K562 (cell line): ENCODE results near the gene KCNG4. TPM values are rescaled to one million over a fixed set of nuclear protein-coding genes. Genes with fewer than 3 reads are reported as not detected.

ENCODE experiments used
- ATAC-seq: fragments of 200-7000 bp; cut with Tn5 transposase; 3 replicates; pipeline ENCODE4 v1.9.1; 2020; ENCODE audit warnings: moderate library complexity
- BruUV-seq: library from RNA; stranded (reverse); fragments of 400-500 nt; replicated peaks from 2 replicates; lab custom pipeline; 2021; lab: Mats Ljungman, UMichigan
- CTCF ChIA-PET: fragments of 300-600 bp; formaldehyde crosslinking; extraction: SDS; loops from one replicate; lab custom pipeline; 2021; ENCODE audit warnings: low intra/inter-chr PET ratio; lab: Yijun Ruan, JAX
- POLR2A ChIA-PET: fragments of 300-600, 350-650 bp; sonication (Branson Sonifier 250); formaldehyde crosslinking; extraction: SDS; loops from one replicate; lab custom pipeline; 2021; ENCODE audit warnings: antibody characterized with exemption, inconsistent platforms; lab: Yijun Ruan, JAX
- DNase-seq, 4 experiments: peaks; one replicate each; pipeline versions ENCODE4 v3.0.0 to v3.0.0-alpha.2; 2011 to 2018; ENCODE audit warnings: low spot score in 3 of 4, mixed read lengths in 3 of 4; ENCODE audit errors: extremely low read depth in 1 of 4
- FAIRE-seq: peaks from 2 replicates; lab custom pipeline; 2011; peaks lifted over from hg19 to GRCh38; lab: Jason Lieb, UNC
- H2AFZ ChIP-seq: 2 replicates; pipeline ENCODE4 v1.6.0; 2011; ENCODE audit warnings: low read depth, low read length, control low read depth, inconsistent platforms
- H3K27ac ChIP-seq: fragments of 200-600 bp; 3 replicates; pipeline ENCODE4 v1.8.0; 2011; ENCODE audit warnings: low read depth, mild to moderate bottlenecking, control low read depth, inconsistent platforms, low read length, moderate library complexity, mixed read lengths; ENCODE audit errors: extremely low read depth
- H3K27me3 ChIP-seq, 2 experiments: fragments of 300-600 bp in 1 of 2; 2 replicates in 1 of 2; 3 replicates in 1 of 2; pipeline versions ENCODE4 v1.6.0 to v1.8.0; 2011; ENCODE audit warnings: inconsistent platforms in 2 of 2, low read length in 2 of 2, mild to moderate bottlenecking in 1 of 2, mixed read lengths in 1 of 2, moderate library complexity in 1 of 2; ENCODE audit not compliant: control insufficient read depth in 2 of 2, insufficient read depth in 2 of 2
- H3K36me3 ChIP-seq: fragments of 300-600 bp; 3 replicates; pipeline ENCODE4 v1.8.0; 2011; ENCODE audit warnings: mild to moderate bottlenecking, low read length, inconsistent platforms; ENCODE audit not compliant: control insufficient read depth, insufficient read depth
- H3K4me1 ChIP-seq, 2 experiments: fragments of 200-600 bp in 1 of 2; replicated peaks in 1 of 2; 2 replicates in 1 of 2; 3 replicates in 1 of 2; pipeline versions ENCODE4 v1.5.1 to v1.8.0; 2011; ENCODE audit warnings: inconsistent platforms in 2 of 2, low read length in 2 of 2, mild to moderate bottlenecking in 1 of 2, mixed read lengths in 1 of 2, moderate library complexity in 1 of 2; ENCODE audit not compliant: control insufficient read depth in 2 of 2, insufficient read depth in 2 of 2
- H3K4me2 ChIP-seq: 2 replicates; pipeline ENCODE4 v1.6.1; 2011; ENCODE audit warnings: low read length, control low read depth, inconsistent platforms, mixed read lengths; ENCODE audit not compliant: insufficient read depth
- H3K4me3 ChIP-seq: fragments of 200-600 bp; sonication (generic), shearing (Covaris generic); 2 replicates; pipeline ENCODE4 v1.5.1; 2016; ENCODE audit warnings: control low read depth, inconsistent platforms
- H3K79me2 ChIP-seq: fragments of 200-600 bp; 3 replicates; pipeline ENCODE4 v1.8.0; 2011; ENCODE audit warnings: low read length, inconsistent platforms; ENCODE audit not compliant: control insufficient read depth, insufficient read depth
- H3K9ac ChIP-seq, 2 experiments: 2 replicates each; pipeline versions ENCODE4 v1.6.0 to v1.6.1; 2011; ENCODE audit warnings: low read depth in 2 of 2, low read length in 2 of 2, control low read depth in 1 of 2, inconsistent platforms in 1 of 2, mild to moderate bottlenecking in 1 of 2, mixed read lengths in 1 of 2; ENCODE audit not compliant: insufficient read depth in 1 of 2
- H3K9me1 ChIP-seq: one replicate; pipeline ENCODE4 v1.6.0; 2011; ENCODE audit warnings: inconsistent platforms, mild to moderate bottlenecking, low read length, moderate library complexity; ENCODE audit not compliant: control insufficient read depth, insufficient read depth
- H3K9me3 ChIP-seq: replicated peaks from 2 replicates; pipeline ENCODE4 v1.5.1; 2011; ENCODE audit warnings: low read depth, low read length, inconsistent platforms; ENCODE audit not compliant: control insufficient read depth, insufficient read depth
- H4K20me1 ChIP-seq: replicated peaks from 2 replicates; pipeline ENCODE4 v1.6.1; 2011; ENCODE audit warnings: low read length, inconsistent platforms, mixed read lengths; ENCODE audit not compliant: control insufficient read depth, insufficient read depth
- CC2D1A ChIP-seq: fragments of 450-650 bp; IDR thresholded peaks from 2 replicates; pipeline ENCODE4 v1.6.1; 2017; ENCODE audit warnings: mild to moderate bottlenecking
- E2F5 ChIP-seq: sonication (generic); formaldehyde crosslinking; IDR thresholded peaks from 2 replicates; pipeline ENCODE4 v1.8.0; 2022; ENCODE audit warnings: mild to moderate bottlenecking, missing genetic modification reagents
- ETS2 ChIP-seq: IDR thresholded peaks from 2 replicates; pipeline ENCODE4 v1.6.1; 2016; ENCODE audit warnings: borderline replicate concordance, missing genetic modification characterization, mild to moderate bottlenecking, moderate library complexity, missing compliant biosample characterization; ENCODE audit not compliant: poor library complexity, severe bottlenecking
- HBP1 ChIP-seq: fragments of 450-650 bp; formaldehyde crosslinking; IDR thresholded peaks from 2 replicates; pipeline ENCODE4 v1.4.0; 2022; ENCODE audit warnings: missing genetic modification characterization
- MIER1 ChIP-seq: fragments of 450-650 bp; IDR thresholded peaks from 2 replicates; pipeline ENCODE4 v1.6.1; 2016; ENCODE audit warnings: antibody characterized with exemption, mild to moderate bottlenecking, low read depth
- NBN ChIP-seq: fragments of 450-650 bp; IDR thresholded peaks from 2 replicates; pipeline ENCODE4 v1.6.1; 2016; ENCODE audit warnings: low read depth, mild to moderate bottlenecking
- NR3C1 ChIP-seq: sonication (generic); formaldehyde crosslinking; IDR thresholded peaks from 2 replicates; pipeline ENCODE4 v1.8.1; 2022; ENCODE audit warnings: missing genetic modification reagents
- RB1 ChIP-seq: fragments of 450-650 bp; IDR thresholded peaks from 2 replicates; pipeline ENCODE4 v1.6.1; 2017; ENCODE audit warnings: low read depth, mild to moderate bottlenecking
- RBFOX2 ChIP-seq: fragments of 200-400 bp; formaldehyde crosslinking; IDR thresholded peaks from 2 replicates; pipeline ENCODE4 v1.6.1; 2017; ENCODE audit warnings: low read depth, mild to moderate bottlenecking, low read length, moderate library complexity
- RFX5 ChIP-seq: IDR thresholded peaks from 2 replicates; pipeline ENCODE4 v1.6.1; 2011; ENCODE audit warnings: low read depth, mild to moderate bottlenecking, improper control_type of control experiment, low read length
- SRSF1 ChIP-seq: fragments of 200-400 bp; formaldehyde crosslinking; IDR thresholded peaks from 2 replicates; pipeline ENCODE4 v1.6.1; 2017; ENCODE audit warnings: mild to moderate bottlenecking, low read depth, low read length, moderate library complexity
- TEAD4 ChIP-seq, 2 experiments: sonication (generic) in 1 of 2; formaldehyde crosslinking in 1 of 2; IDR thresholded peaks; 2 replicates each; pipeline versions ENCODE4 v1.6.1 to v1.8.0; 2012 to 2022; ENCODE audit warnings: borderline replicate concordance in 1 of 2, inconsistent platforms in 1 of 2, low read length in 1 of 2, mild to moderate bottlenecking in 1 of 2, missing genetic modification reagents in 1 of 2
- ZC3H11A ChIP-seq: IDR thresholded peaks from 2 replicates; pipeline ENCODE4 v1.6.1; 2012; ENCODE audit warnings: low read depth, low read length, improper control_type of control experiment
- ZNF75A ChIP-seq: fragments of 450-650 bp; formaldehyde crosslinking; IDR thresholded peaks from 2 replicates; pipeline ENCODE4 v1.4.0; 2020; ENCODE audit warnings: mild to moderate bottlenecking
- WGBS: fragments of 100-300 bp; shearing (Covaris generic); methylation state at CpG from one replicate; pipeline ENCODE4 v1.1.6; 2016; ENCODE audit warnings: low coverage, mixed read lengths; ENCODE audit not compliant: insufficient coverage; ENCODE audit errors: missing lambda C conversion rate; 5-methylcytosine and 5-hydroxymethylcytosine counted together
- in situ Hi-C: fragments of 300-500 bp; cut with MboI; formaldehyde crosslinking; loops from 4 replicates; pipeline ENCODE4 v1.15.0; 2018; ENCODE audit warnings: inconsistent platforms, mixed read lengths
- intact Hi-C: fragments of 100-400 bp; cut with micrococcal nuclease; formaldehyde crosslinking; loops from 2 replicates; pipeline ENCODE4 v1.14.2; 2022
- polyA plus RNA-seq, 8 experiments: library from polyadenylated mRNA; depleted of rRNA in 4 of 8; stranded (reverse) in 5 of 8; unstranded in 3 of 8; fragments of >200 nt; fragmentation: Nextera tagmentation in 2 of 8; fragmentation: Illumina TruSeq in 1 of 8; extraction: Ambion mirVana in 2 of 8; extraction: Trizol in 1 of 8; gene quantifications; 2 replicates each; pipeline versions ENCODE4 v1.2.1 to v1.2.3, GENCODE V29; 2011 to 2014; ENCODE audit warnings: inconsistent platforms in 1 of 8, missing spikeins in 1 of 8
- total RNA-seq, 7 experiments: library from RNA; depleted of rRNA in 6 of 7; stranded (reverse); fragments of >200 nt in 6 of 7; fragmentation: Illumina TruSeq in 2 of 7; extraction: Trizol in 2 of 7; gene quantifications; 2 replicates each; pipeline versions ENCODE4 v1.2.1 to v1.2.3, GENCODE V29; 2011 to 2021; ENCODE audit warnings: low replicate concordance in 1 of 7
- TF ChIP-seq, protein P1 (sequence below): sonication (generic); formaldehyde crosslinking; IDR thresholded peaks from 2 replicates; pipeline ENCODE4 v1.5.0; 2020; ENCODE audit warnings: missing genetic modification reagents

Gene KCNG4
- total and polyA plus RNA-seq, 9 of the 15 experiments (the other 6 are each of a cell fraction or from before 2014, with no cell fraction given), result not detected

DNA sequence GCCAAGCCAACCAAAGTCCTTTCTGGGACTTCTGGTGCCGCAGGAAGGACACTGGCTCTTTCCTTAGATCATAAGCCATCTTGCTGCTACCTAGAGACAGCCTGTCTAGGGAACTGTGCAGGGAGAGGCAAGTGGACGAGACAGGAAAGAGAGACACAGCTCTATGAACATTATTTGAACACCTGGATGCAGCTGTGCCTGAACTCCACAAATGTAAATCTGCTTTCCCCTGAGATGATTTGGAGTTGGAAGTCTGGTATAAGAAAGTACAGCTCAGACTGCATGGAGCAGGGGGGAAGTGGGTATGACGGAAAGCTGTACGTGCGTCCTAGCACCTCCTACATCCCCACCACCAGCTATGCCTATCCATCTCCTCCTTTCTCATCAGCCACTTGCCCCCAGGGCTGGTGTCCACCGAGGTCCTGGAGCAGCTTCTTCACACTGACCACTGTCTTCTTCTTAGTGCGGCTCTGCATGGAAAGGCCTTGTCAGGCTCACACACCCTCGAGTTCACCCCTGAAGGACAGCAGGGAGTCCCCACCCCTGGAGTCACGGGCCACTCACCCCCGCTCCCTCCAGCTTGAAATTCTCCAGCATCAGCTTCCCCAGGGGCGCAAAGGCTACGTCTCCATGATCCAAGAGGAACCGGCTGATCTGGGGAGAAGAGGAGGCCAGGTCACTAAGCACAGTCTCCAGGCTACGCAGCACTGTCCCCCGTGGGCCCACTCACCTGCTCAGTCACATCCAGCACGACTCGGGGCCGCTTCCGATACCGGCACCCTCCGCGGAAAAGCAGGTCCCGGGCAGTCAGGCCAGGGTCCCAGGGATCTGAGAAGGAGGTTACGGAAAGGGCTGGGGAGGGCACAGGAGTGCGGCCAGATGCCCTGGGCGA is 56.9 kb downstream of the KCNG4 start:
- no peak overlapping the region for H3K4me3 ChIP-seq
- peaks cover 10% of the 10 kb centered on the region; the same call in 1 of the 2 replicates for H4K20me1 ChIP-seq
- FAIRE-seq (no peak), DNase-seq (no peak), ATAC-seq (no peak)
- in situ Hi-C loops (loop anchor here (10.0 kb wide), 1 partner anchor 228 kb away; the partner anchor contains the start of gene OSGIN1), intact Hi-C loops (no loop called here)
- peaks cover 2% of the 10 kb centered on the region; the same call in 1 of the 2 replicates for H3K9me3 ChIP-seq
- H3K27me3 ChIP-seq, result no peaks in the 10 kb centered on the region
- ChIA-PET POLR2A (interaction anchor here (0.6 kb wide), 2 partner anchors 67 to 435 kb away, joined by 3 read pairs; partner anchors contain the start of gene COTL1), CTCF (no interaction called here)
- no peak overlapping the region for H3K4me2 ChIP-seq
- peaks cover 13% of the 10 kb centered on the region for H3K9me1 ChIP-seq
- peaks cover 26% of the 10 kb centered on the region for H3K79me2 ChIP-seq
- H3K9ac ChIP-seq, result no peak overlapping the region
- no peak for TF ChIP-seq NR3C1 (CRISPR knock-in tag)
- no peak for TF ChIP-seq SRSF1
- TF ChIP-seq ZNF75A, result no peak
- TF ChIP-seq HBP1, result no peak
- no peak for TF ChIP-seq RFX5
- TF ChIP-seq CC2D1A, result no peak
- TF ChIP-seq, protein P1, sequence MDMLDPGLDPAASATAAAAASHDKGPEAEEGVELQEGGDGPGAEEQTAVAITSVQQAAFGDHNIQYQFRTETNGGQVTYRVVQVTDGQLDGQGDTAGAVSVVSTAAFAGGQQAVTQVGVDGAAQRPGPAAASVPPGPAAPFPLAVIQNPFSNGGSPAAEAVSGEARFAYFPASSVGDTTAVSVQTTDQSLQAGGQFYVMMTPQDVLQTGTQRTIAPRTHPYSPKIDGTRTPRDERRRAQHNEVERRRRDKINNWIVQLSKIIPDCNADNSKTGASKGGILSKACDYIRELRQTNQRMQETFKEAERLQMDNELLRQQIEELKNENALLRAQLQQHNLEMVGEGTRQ, result no peak
- no peak for TF ChIP-seq ETS2 (tag)
- no peak for TF ChIP-seq TEAD4 (IDR thresholded peaks at IDR 0.05; ENCODE audit: low read length)
- TF ChIP-seq TEAD4 (CRISPR knock-in tag; IDR thresholded peaks at IDR 0.05; ENCODE audit: borderline replicate concordance), result 0 out of 2 replicates have a peak, but pooled peaks have one; percentile 32
- 0 out of 2 replicates have a peak, but pooled peaks have one; percentile 25 for TF ChIP-seq RBFOX2
- TF ChIP-seq MIER1, result no peak
- no peak for TF ChIP-seq ZC3H11A
- TF ChIP-seq E2F5 (CRISPR knock-in tag), result no peak
- TF ChIP-seq NBN, result no peak
- no peak for TF ChIP-seq RB1
- no TSS peak for BruUV-seq
- peaks cover 5 to 46% of the 10 kb centered on the region in 2 experiments; a peak in 4 of 5 replicates for H3K4me1 ChIP-seq
- no peak overlapping the region for H2AFZ ChIP-seq
- no peak overlapping the region for H3K27ac ChIP-seq
- WGBS, result 96% methylated on average over 26 of the region's 26 CpGs
- H3K36me3 ChIP-seq, result peaks cover 75% of the 10 kb centered on the region; the same call in 2 of the 3 replicates
